Transverse colon (tissue), 4 donors: Measurements from ENCODE around the gene LCTL. TPM values are rescaled to one million over a fixed set of nuclear protein-coding genes. Genes with fewer than 3 reads are reported as not detected.

Experiments used
- DNase-seq: peaks from one replicate; pipeline ENCODE4 v3.0.0-alpha.2; 2019
- H3K27ac ChIP-seq, 4 donors: fragments of 200-600 bp; sonication (generic); 2 replicates each; pipeline ENCODE4 v1.5.1; 2016 to 2018; ENCODE audit warnings: inconsistent platforms in 4 of 4
- H3K27me3 ChIP-seq: fragments of 200-600 bp; sonication (generic); 2 replicates; pipeline ENCODE4 v1.5.1; 2017; ENCODE audit warnings: inconsistent platforms
- H3K36me3 ChIP-seq, 4 donors: fragments of 200-600 bp; sonication (generic); 2 replicates each; pipeline ENCODE4 v1.5.1; 2017 to 2019; ENCODE audit warnings: inconsistent platforms in 4 of 4
- H3K4me1 ChIP-seq, 4 donors: fragments of 200-600 bp; sonication (generic); 2 replicates each; pipeline ENCODE4 v1.5.1; 2017 to 2020; ENCODE audit warnings: inconsistent platforms in 4 of 4
- H3K4me3 ChIP-seq, 4 donors: fragments of 200-600 bp; sonication (generic); 1 replicate in 1 of 4; 2 replicates in 3 of 4; pipeline versions ENCODE4 v1.5.1 to v1.6.1; 2017 to 2019; ENCODE audit warnings: inconsistent platforms in 4 of 4
- H3K9me3 ChIP-seq, 2 donors: fragments of 200-600 bp; sonication (generic); 2 replicates each; pipeline ENCODE4 v1.5.1; 2017 to 2019; ENCODE audit warnings: inconsistent platforms in 2 of 2
- CTCF ChIP-seq, 5 experiments: fragments of 200-600 bp in 3 of 5; fragments of 450-650 bp in 2 of 5; sonication (generic) in 3 of 5; IDR thresholded peaks; 1 replicate in 2 of 5; 2 replicates in 3 of 5; pipeline ENCODE4 v1.5.1; 2016 to 2017; ENCODE audit warnings: antibody characterized with exemption in 5 of 5, inconsistent platforms in 3 of 5, mild to moderate bottlenecking in 2 of 5, moderate library complexity in 1 of 5
- EP300 ChIP-seq: sonication (generic); formaldehyde crosslinking; IDR thresholded peaks from one replicate; pipeline ENCODE4 v1.6.1; 2017; ENCODE audit warnings: antibody characterized with exemption, low read depth
- POLR2A ChIP-seq: fragments of 450-650 bp; IDR thresholded peaks from one replicate; pipeline ENCODE4 v1.6.1; 2016; ENCODE audit warnings: antibody characterized with exemption, mild to moderate bottlenecking, moderate library complexity
- POLR2AphosphoS5 ChIP-seq, 3 donors: sonication (generic); formaldehyde crosslinking; IDR thresholded peaks; one replicate each; pipeline ENCODE4 v1.6.1; 2016; ENCODE audit warnings: antibody characterized with exemption in 3 of 3
- WGBS, 2 donors: methylation state at CpG; one replicate each; pipeline ENCODE4 v1.1.5; 2018; ENCODE audit warnings: low coverage in 1 of 2; 5-methylcytosine and 5-hydroxymethylcytosine counted together
- in situ Hi-C, 4 donors: fragments of 200-750 bp; cut with MboI; loops; one replicate each; pipeline versions ENCODE4 v1.15.0 to v1.15.1; 2017; ENCODE audit warnings: low sequenced_read_pairs in 3 of 4, low pct_ligation_motif_present in 1 of 4, low pct_unique_long_range_greater_than_20kb in 1 of 4
- intact Hi-C: fragments of 100-400 bp; cut with DNase I; formaldehyde crosslinking; loops from one replicate; pipeline ENCODE4 v1.15.1; 2023; ENCODE audit warnings: low total_unique reads
- total RNA-seq, 4 donors: library from RNA; depleted of rRNA; stranded (reverse); fragments of >200 nt; gene quantifications; one replicate each; pipeline ENCODE4 v1.1.0, GENCODE V29; 2016

Gene LCTL
- total RNA-seq, 4 donors from 2014 or later: not detected

- Histone ChIP-seq H3K4me1 (no peaks in the 10 kb centered on the region), H3K27me3 (no peaks in the 10 kb centered on the region), H3K9me3 (no peaks in the 10 kb centered on the region), H3K4me3 (no peak overlapping the region), H3K36me3 (no peaks in the 10 kb centered on the region), H3K27ac (no peak overlapping the region)
- in situ Hi-C loops: loop anchor here (10.0 to 25.0 kb wide), 5 partner anchors 91 to 261 kb away; no protein-coding TSS in a partner anchor
- WGBS, 2 donors: 41 to 70% methylated on average over 2 to 14 of the region's 14 CpGs
- intact Hi-C loops: loop anchor here (5.0 kb wide), 1 partner anchor 249 kb away; no protein-coding TSS in a partner anchor
- TF ChIP-seq POLR2AphosphoS5 (IDR thresholded peaks at IDR 0.05): no peak
- peak; percentile 68 to 87 (median 83) for TF ChIP-seq CTCF (IDR thresholded peaks at IDR 0.05)
- DNase-seq: peak; percentile 67
Observed at GRCh38 chr15:66603301-66604179, 37.7 kb upstream of the LCTL start.

- Histone ChIP-seq H3K36me3 (no peaks in the 10 kb centered on the region), H3K27me3 (no peaks in the 10 kb centered on the region), H3K9me3 (no peaks in the 10 kb centered on the region), H3K4me1 (no peaks in the 10 kb centered on the region), H3K27ac (no peak overlapping the region), H3K4me3 (no peak overlapping the region)
- in situ Hi-C loops (loop anchor here (10.0 to 25.0 kb wide), 5 partner anchors 93 to 263 kb away; no protein-coding TSS in a partner anchor), intact Hi-C loops (loop anchor here (5.0 kb wide), 1 partner anchor 251 kb away; no protein-coding TSS in a partner anchor)
- DNase-seq: no peak
- 75 to 86% methylated on average over 1 to 2 of the region's 2 CpGs for WGBS, 2 donors
- TF ChIP-seq CTCF (IDR thresholded peaks at IDR 0.05): no peak
- TF ChIP-seq POLR2A: no peak
- no peak for TF ChIP-seq POLR2AphosphoS5 (IDR thresholded peaks at IDR 0.05)
- TF ChIP-seq EP300: no peak
Observed at GRCh38 chr15:66601521-66601920, 35.7 kb upstream of the LCTL start.

- H3K4me1 ChIP-seq: no peaks in the 10 kb centered on the region
- intact Hi-C loops (loop anchor here (5.0 kb wide), 1 partner anchor 252 kb away; no protein-coding TSS in a partner anchor), in situ Hi-C loops (loop anchor here (10.0 to 25.0 kb wide), 5 partner anchors 95 to 265 kb away; no protein-coding TSS in a partner anchor)
- H3K4me3 ChIP-seq: no peak overlapping the region
- WGBS, 2 donors: 76% methylated on average over 4 of the region's 4 CpGs; no CpG with 5 or more reads in 1 of the 2 donors
- DNase-seq: no peak
- no peak overlapping the region for H3K27ac ChIP-seq
- H3K9me3 ChIP-seq: no peaks in the 10 kb centered on the region
- no peaks in the 10 kb centered on the region for H3K36me3 ChIP-seq
- no peaks in the 10 kb centered on the region for H3K27me3 ChIP-seq
- TF ChIP-seq EP300 (no peak), CTCF (IDR thresholded peaks at IDR 0.05) (no peak), POLR2AphosphoS5 (IDR thresholded peaks at IDR 0.05) (no peak), POLR2A (no peak)
Observed at GRCh38 chr15:66600240-66600627, 34.4 kb upstream of the LCTL start.

- no peaks in the 10 kb centered on the region for H3K4me1 ChIP-seq
- no peak overlapping the region for H3K4me3 ChIP-seq
- TF ChIP-seq POLR2A: no peak
- no peak for TF ChIP-seq CTCF (IDR thresholded peaks at IDR 0.05)
- no peak for TF ChIP-seq POLR2AphosphoS5 (IDR thresholded peaks at IDR 0.05)
- H3K27me3 ChIP-seq: no peaks in the 10 kb centered on the region
- intact Hi-C loops (loop anchor here (5.0 kb wide), 1 partner anchor 253 kb away; no protein-coding TSS in a partner anchor), in situ Hi-C loops (loop anchor here (10.0 to 25.0 kb wide), 5 partner anchors 95 to 265 kb away; no protein-coding TSS in a partner anchor)
- H3K36me3 ChIP-seq: no peaks in the 10 kb centered on the region
- DNase-seq: no peak
- H3K9me3 ChIP-seq: no peaks in the 10 kb centered on the region
- whole genome bisulfite sequencing, 2 donors: 77 to 87% methylated on average over 2 to 13 of the region's 13 CpGs
- H3K27ac ChIP-seq: no peak overlapping the region
Observed at GRCh38 chr15:66599536-66600239, 33.9 kb upstream of the LCTL start.
